Lower lobe of right lung (tissue), 2 donors: Measurements from ENCODE around the gene CNR2. TPM values are rescaled to one million over a fixed set of nuclear protein-coding genes. Genes with fewer than 3 reads are reported as not detected.
"Not testable (repeated sequence)": the region's sequence is repeated elsewhere in the genome, so short reads cannot be mapped to it uniquely, and the experiment has no call there.

Source experiments
- ATAC-seq, 2 donors: fragments of 200-7000 bp; cut with Tn5 transposase; one replicate each; pipeline ENCODE4 v1.9.1; 2020 to 2022; ENCODE audit warnings: mild to moderate bottlenecking in 2 of 2, moderate library complexity in 2 of 2
- DNase-seq: peaks from one replicate; pipeline ENCODE4 v3.0.0-alpha.2; 2020
- H3K27ac ChIP-seq: fragments of 200-600 bp; one replicate; pipeline ENCODE4 v1.8.0; 2022
- H3K27me3 ChIP-seq: fragments of 200-600 bp; one replicate; pipeline ENCODE4 v1.8.0; 2022; ENCODE audit warnings: low read depth
- H3K36me3 ChIP-seq: fragments of 200-600 bp; one replicate; pipeline ENCODE4 v1.8.0; 2022; ENCODE audit warnings: mild to moderate bottlenecking
- H3K4me1 ChIP-seq: fragments of 200-600 bp; one replicate; pipeline ENCODE4 v1.8.0; 2022
- H3K4me3 ChIP-seq: fragments of 200-600 bp; one replicate; pipeline ENCODE4 v1.8.0; 2022; ENCODE audit warnings: mild to moderate bottlenecking
- H3K9me3 ChIP-seq: fragments of 200-600 bp; one replicate; pipeline ENCODE4 v1.8.0; 2022
- intact Hi-C: fragments of 100-400 bp; cut with DNase I; formaldehyde crosslinking; loops from one replicate; pipeline ENCODE4 v1.11.0; 2022
- total RNA-seq: library from RNA; stranded (reverse); fragmentation: NEBNext Ultra II Directional; extraction: Animal tissue kit (Norgen Biotek cat#: 25700); gene quantifications from one replicate; pipeline ENCODE4 v1.2.1, GENCODE V29; 2021
- TF ChIP-seq, protein P1 (sequence below): fragments of 200-600 bp; IDR thresholded peaks from one replicate; pipeline ENCODE4 v1.8.0; 2022; ENCODE audit warnings: antibody characterized with exemption, mild to moderate bottlenecking
- donor health status: DM: no; HTN: yes; CAD: no; lungs with severe emphysema.

CNR2 gene
- total RNA-seq, 1 donor from 2014 or later = not detected

DNA sequence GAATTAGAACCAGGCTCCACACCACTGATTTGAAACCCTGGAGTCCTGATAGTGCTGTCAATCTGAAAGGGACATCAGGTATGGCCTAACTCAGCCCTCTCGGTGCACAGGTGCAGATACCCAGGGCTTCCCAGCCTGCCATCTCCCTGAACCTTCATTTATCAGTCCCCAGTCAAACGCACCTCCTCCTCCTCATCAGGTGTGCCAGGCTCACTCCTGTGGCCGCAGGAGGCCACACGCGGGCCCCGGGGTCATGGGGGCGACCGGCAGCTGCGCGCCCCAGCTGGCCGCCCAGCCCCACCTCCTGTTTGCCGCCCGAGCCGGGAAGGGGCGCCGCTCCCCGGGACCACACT lies 45.6 kb downstream of the CNR2 start:
- Histone ChIP-seq H3K27ac (peak overlapping the region; percentile 83), H3K27me3 (no peaks in the 10 kb centered on the region), H3K4me1 (peaks cover 37% of the 10 kb centered on the region), H3K36me3 (peaks cover 29% of the 10 kb centered on the region), H3K4me3 (peak overlapping the region; percentile 96), H3K9me3 (no peaks in the 10 kb centered on the region)
- DNase-seq (no peak), ATAC-seq (no peak)
- intact Hi-C loops = no loop called here
- TF ChIP-seq, protein P1, sequence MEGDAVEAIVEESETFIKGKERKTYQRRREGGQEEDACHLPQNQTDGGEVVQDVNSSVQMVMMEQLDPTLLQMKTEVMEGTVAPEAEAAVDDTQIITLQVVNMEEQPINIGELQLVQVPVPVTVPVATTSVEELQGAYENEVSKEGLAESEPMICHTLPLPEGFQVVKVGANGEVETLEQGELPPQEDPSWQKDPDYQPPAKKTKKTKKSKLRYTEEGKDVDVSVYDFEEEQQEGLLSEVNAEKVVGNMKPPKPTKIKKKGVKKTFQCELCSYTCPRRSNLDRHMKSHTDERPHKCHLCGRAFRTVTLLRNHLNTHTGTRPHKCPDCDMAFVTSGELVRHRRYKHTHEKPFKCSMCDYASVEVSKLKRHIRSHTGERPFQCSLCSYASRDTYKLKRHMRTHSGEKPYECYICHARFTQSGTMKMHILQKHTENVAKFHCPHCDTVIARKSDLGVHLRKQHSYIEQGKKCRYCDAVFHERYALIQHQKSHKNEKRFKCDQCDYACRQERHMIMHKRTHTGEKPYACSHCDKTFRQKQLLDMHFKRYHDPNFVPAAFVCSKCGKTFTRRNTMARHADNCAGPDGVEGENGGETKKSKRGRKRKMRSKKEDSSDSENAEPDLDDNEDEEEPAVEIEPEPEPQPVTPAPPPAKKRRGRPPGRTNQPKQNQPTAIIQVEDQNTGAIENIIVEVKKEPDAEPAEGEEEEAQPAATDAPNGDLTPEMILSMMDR = no peak

DNA sequence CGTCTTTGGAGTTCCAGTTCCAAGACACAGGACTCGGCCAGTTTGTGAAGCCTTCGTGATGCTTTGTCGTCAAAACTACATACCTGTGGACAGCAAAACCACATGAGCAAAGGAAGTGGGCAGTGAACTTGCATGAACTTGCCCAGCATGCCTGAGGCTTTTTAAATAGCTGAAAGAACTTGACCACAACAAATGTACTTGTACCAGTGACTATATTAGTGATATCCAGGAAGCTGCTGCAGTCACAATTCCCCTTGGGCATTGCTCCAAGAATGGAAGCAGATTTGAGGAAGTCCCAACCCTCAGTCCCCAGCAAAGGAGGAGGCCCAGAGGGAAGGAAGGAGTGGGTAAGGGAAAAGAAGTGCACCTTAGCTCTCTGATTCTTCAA lies 47.6 kb downstream of the CNR2 start:
- ATAC-seq = no peak
- no peaks in the 10 kb centered on the region for H3K9me3 ChIP-seq
- DNase-seq = no peak
- intact Hi-C loops = no loop called here
- no peak overlapping the region for H3K4me3 ChIP-seq
- H3K27ac ChIP-seq = no peak overlapping the region
- TF ChIP-seq, protein P1 = no peak
- H3K4me1 ChIP-seq = peaks cover 37% of the 10 kb centered on the region
- no peaks in the 10 kb centered on the region for H3K27me3 ChIP-seq
- peaks cover 42% of the 10 kb centered on the region for H3K36me3 ChIP-seq

DNA sequence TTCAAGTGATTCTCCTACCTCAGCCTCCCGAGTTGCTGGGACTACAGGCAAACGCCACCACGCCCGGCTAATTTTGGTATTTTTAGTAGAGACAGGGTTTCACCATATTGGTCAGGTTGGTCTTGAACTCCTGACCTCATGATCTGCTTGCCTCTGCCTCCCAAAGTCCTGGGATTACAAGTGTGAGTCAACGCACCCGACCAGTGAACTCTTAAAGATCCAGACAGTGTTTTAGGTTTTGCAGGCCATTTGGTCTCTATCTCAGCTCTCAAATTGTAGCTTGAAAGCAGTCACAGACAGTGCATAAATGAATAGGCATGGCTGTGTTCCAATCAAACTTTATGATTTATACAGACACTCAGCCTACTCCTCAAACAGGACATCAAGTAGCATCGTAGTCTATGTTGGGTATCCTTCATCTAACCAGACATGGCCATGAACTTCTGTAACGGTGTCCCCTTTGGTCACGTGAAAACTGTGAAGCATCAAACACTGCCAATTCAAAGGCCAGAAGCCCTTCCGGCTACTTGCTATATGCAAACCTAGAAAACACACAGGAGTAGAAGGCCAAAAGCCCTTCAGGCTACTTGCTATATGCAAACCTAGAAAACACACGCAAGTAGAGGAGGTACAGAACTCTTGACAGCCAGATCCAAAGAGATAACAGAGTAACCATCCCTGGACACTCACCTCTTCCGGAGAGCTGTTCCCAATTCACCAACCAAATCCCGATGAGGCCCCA lies 48.2 kb downstream of the CNR2 start:
- TF ChIP-seq, protein P1 = no peak
- H3K4me1 ChIP-seq = peaks cover 37% of the 10 kb centered on the region
- H3K36me3 ChIP-seq = peaks cover 45% of the 10 kb centered on the region
- no peak overlapping the region for H3K4me3 ChIP-seq
- no peak overlapping the region for H3K27ac ChIP-seq
- no peaks in the 10 kb centered on the region for H3K9me3 ChIP-seq
- no peaks in the 10 kb centered on the region for H3K27me3 ChIP-seq
- ATAC-seq (no peak), DNase-seq (no peak)
- intact Hi-C loops = no loop called here

DNA sequence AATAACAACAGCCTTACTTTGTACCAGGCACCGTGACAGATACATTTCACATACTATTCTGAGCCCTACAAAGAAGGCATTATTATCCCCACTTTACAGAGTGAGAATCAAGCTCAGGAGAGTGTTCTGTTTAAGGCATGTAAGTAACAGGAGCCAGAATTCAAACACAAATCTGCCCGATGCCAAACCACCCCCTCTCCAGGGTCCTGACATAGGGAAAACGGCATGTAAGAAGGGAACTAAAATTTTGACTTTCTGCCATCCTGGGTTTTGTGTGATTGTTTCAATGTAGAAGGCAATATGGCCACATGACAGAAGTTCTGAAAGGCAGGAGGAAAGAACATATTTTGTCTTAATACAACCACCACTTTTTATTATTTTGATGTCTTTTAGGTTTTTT lies 50.5 kb downstream of the CNR2 start:
- no peak for ATAC-seq
- DNase-seq = no peak
- intact Hi-C loops = no loop called here
- H3K27me3 ChIP-seq = no peaks in the 10 kb centered on the region
- H3K36me3 ChIP-seq = peaks cover 69% of the 10 kb centered on the region
- TF ChIP-seq, protein P1 = no peak
- H3K4me3 ChIP-seq = no peak overlapping the region
- no peak overlapping the region for H3K27ac ChIP-seq
- peaks cover 24% of the 10 kb centered on the region for H3K4me1 ChIP-seq
- H3K9me3 ChIP-seq = no peaks in the 10 kb centered on the region

DNA sequence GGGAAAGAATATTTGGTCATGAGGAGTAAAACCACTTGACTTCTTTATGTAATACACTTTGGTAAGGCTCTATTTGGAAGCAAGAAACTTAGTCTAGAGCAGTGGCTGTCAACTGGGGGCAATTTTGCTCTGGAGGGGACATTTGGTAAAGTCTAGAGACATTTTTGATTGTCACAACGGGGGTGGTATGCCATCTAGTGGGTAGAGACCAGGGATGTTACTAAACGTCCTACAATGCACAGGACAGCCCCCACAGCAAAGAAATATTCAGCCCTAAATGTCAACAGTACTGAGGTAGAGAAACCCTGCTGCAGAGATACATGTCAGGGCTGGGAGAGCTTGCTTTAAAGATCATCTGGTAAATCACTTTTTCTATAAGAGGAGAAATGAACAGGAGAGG lies 58.6 kb downstream of the CNR2 start:
- no peaks in the 10 kb centered on the region for H3K9me3 ChIP-seq
- intact Hi-C loops = no loop called here
- TF ChIP-seq, protein P1 = no peak
- H3K27me3 ChIP-seq = no peaks in the 10 kb centered on the region
- H3K36me3 ChIP-seq = peaks cover 44% of the 10 kb centered on the region
- no peak overlapping the region for H3K27ac ChIP-seq
- no peak overlapping the region for H3K4me3 ChIP-seq
- DNase-seq = no peak
- no peaks in the 10 kb centered on the region for H3K4me1 ChIP-seq
- ATAC-seq = no peak

DNA sequence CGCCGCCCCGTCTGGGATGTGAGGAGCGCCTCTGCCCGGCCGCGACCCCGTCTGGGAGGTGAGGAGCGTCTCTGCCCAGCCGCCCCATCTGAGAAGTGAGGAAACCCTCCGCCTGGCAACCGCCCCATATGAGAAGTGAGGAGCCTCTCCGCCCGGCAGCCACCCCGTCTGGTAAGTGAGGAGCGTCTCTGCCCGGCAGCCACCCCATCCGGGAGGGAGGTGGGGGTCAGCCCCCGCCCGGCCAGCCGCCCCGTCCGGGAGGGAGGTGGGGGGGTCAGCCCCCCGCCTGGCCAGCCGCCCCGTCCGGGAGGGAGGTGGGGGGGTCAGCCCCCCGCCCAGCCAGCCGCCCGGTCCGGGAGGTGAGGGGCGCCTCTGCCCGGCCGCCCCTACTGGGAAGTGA lies 60.0 kb downstream of the CNR2 start:
- H3K36me3 ChIP-seq = peaks cover 42% of the 10 kb centered on the region
- H3K9me3 ChIP-seq, H3K27ac ChIP-seq, H3K4me1 ChIP-seq, ATAC-seq, H3K27me3 ChIP-seq, intact Hi-C loops, H3K4me3 ChIP-seq, DNase-seq: not testable (repeated sequence)

DNA sequence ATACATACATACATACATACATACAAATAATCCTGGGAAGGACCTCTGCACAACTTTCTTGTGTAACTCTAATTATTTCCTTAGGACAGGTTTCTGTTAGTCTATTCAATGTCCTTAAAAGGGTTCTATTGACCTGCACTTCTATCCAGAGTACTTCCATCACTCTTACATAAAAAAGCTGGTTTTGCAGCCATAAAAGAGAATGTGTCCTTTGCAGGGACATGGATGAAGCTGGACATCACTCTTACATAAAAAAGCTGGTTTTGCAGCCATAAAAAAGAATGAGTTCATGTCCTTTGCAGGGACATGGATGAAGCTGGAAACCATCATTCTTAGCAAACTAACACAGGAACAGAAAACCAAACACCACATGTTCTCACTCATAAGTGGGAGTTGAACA lies 61.8 kb downstream of the CNR2 start:
- H3K27ac ChIP-seq, H3K9me3 ChIP-seq, H3K4me1 ChIP-seq, ATAC-seq, H3K27me3 ChIP-seq, DNase-seq, intact Hi-C loops, H3K4me3 ChIP-seq: not testable (repeated sequence)
- peaks cover 42% of the 10 kb centered on the region for H3K36me3 ChIP-seq
